Measurements from ENCODE around the gene VWA2.

GRCh38 chr10:114252092-114252491 is 13.0 kb downstream of the VWA2 start:
- TF ChIP-seq RXRA (IDR thresholded peaks at IDR 0.05; ENCODE audit: borderline replicate concordance, low read depth) (no peak), PBX3 (IDR thresholded peaks at IDR 0.05) (no peak), TEAD4 (IDR thresholded peaks at IDR 0.05; ENCODE audit: borderline replicate concordance, insufficient read depth) (no peak), SMC3 (IDR thresholded peaks at IDR 0.05; ENCODE audit: low read depth, low read length) (no peak), CTCF (IDR thresholded peaks at IDR 0.05) (no peak), TAF1 (IDR thresholded peaks at IDR 0.05; ENCODE audit: borderline replicate concordance, low read depth, low read length) (no peak), YY1 (IDR thresholded peaks at IDR 0.05; ENCODE audit: low read depth) (no peak), NFIC (IDR thresholded peaks at IDR 0.05; ENCODE audit: borderline replicate concordance) (no peak), POLR2AphosphoS5 (IDR thresholded peaks at IDR 0.05; ENCODE audit: low read depth, low read length) (no peak), RAD21 (IDR thresholded peaks at IDR 0.05; ENCODE audit: low read length) (no peak), USF2 (IDR thresholded peaks at IDR 0.05; ENCODE audit: borderline replicate concordance, low read depth, low read length) (no peak), JUND (IDR thresholded peaks at IDR 0.05) (no peak), IRF3 (IDR thresholded peaks at IDR 0.05; ENCODE audit: low read depth, low read length) (no peak)

Measured in SK-N-SH (cell line).